Panc1 (cell line): Measurements from ENCODE around the gene GAPVD1. TPM values are rescaled to one million over a fixed set of nuclear protein-coding genes. Genes with fewer than 3 reads are reported as not detected.
"Not testable (repeated sequence)": the region's sequence is repeated elsewhere in the genome, so short reads cannot be mapped to it uniquely, and the experiment has no call there.

Experiments used
- ATAC-seq: fragments of 200-7000 bp; cut with Tn5 transposase; 2 replicates; pipeline ENCODE4 v1.9.1; 2020; ENCODE audit warnings: mild to moderate bottlenecking, moderate library complexity
- BruUV-seq: library from RNA; stranded (reverse); fragments of 400-500 nt; replicated peaks from 2 replicates; lab custom pipeline; 2021; lab: Mats Ljungman, UMichigan
- CTCF ChIA-PET: fragments of 300-600 bp; sonication (Branson Sonifier 250); formaldehyde crosslinking; loops from one replicate; lab custom pipeline; 2022; ENCODE audit warnings: antibody characterized with exemption; lab: Charles Lee
- POLR2A ChIA-PET: fragments of 300-600 bp; sonication (Branson Sonifier 250); formaldehyde crosslinking; loops from one replicate; lab custom pipeline; 2022; ENCODE audit warnings: antibody characterized with exemption; lab: Charles Lee
- DNase-seq: peaks from one replicate; pipeline ENCODE4 v3.0.0-alpha.2; 2010; ENCODE audit warnings: low read depth, low spot score
- H3K27ac ChIP-seq: 2 replicates; pipeline ENCODE4 v1.5.1; 2011; ENCODE audit warnings: mild to moderate bottlenecking, low read length, inconsistent platforms
- H3K27me3 ChIP-seq: fragments of 200-500 bp; sonication (Bioruptor generic); 2 replicates; pipeline ENCODE4 v1.6.0; 2014; ENCODE audit warnings: low read length, inconsistent platforms; ENCODE audit not compliant: control insufficient read depth, insufficient read depth
- H3K36me3 ChIP-seq: fragments of 200-500 bp; sonication (Bioruptor generic); 2 replicates; pipeline ENCODE4 v1.5.1; 2014; ENCODE audit warnings: inconsistent platforms, mild to moderate bottlenecking, low read length, moderate library complexity; ENCODE audit not compliant: control insufficient read depth, insufficient read depth
- H3K4me1 ChIP-seq: 2 replicates; pipeline ENCODE4 v1.5.1; 2011; ENCODE audit warnings: inconsistent platforms, mild to moderate bottlenecking, low read length, moderate library complexity; ENCODE audit not compliant: control insufficient read depth, insufficient read depth
- H3K4me3 ChIP-seq, 2 experiments: 2 replicates each; pipeline ENCODE4 v1.5.1; 2011 to 2012; ENCODE audit warnings: low read depth in 2 of 2, low read length in 2 of 2, mild to moderate bottlenecking in 2 of 2, inconsistent platforms in 1 of 2, moderate library complexity in 1 of 2
- H3K9me3 ChIP-seq: fragments of 200-500 bp; sonication (Bioruptor generic); 2 replicates; pipeline ENCODE4 v1.5.1; 2014; ENCODE audit warnings: low read depth, mild to moderate bottlenecking, inconsistent platforms, low read length, moderate library complexity; ENCODE audit not compliant: control insufficient read depth, insufficient read depth
- POLR2AphosphoS5 ChIP-seq: IDR thresholded peaks from 2 replicates; pipeline ENCODE4 v1.6.1; 2012; ENCODE audit warnings: mild to moderate bottlenecking, low read depth, low read length, moderate library complexity
- SIN3A ChIP-seq: IDR thresholded peaks from 2 replicates; pipeline ENCODE4 v1.6.1; 2012; ENCODE audit warnings: low read depth, mild to moderate bottlenecking, low read length, moderate library complexity, borderline replicate concordance; ENCODE audit not compliant: insufficient read depth
- TCF7L2 ChIP-seq: IDR thresholded peaks from 2 replicates; pipeline ENCODE4 v1.6.1; 2011; ENCODE audit warnings: mild to moderate bottlenecking, low read depth, low read length, inconsistent platforms
- in situ Hi-C: cut with HindIII; loops from 2 replicates; pipeline ENCODE4 v1.10.0; 2016; ENCODE audit warnings: low sequenced_read_pairs, low pct_unique_long_range_greater_than_20kb
- intact Hi-C: fragments of 100-400 bp; cut with micrococcal nuclease; formaldehyde crosslinking; loops from one replicate; pipeline ENCODE4 v1.10.0; 2022; ENCODE audit not compliant: unreplicated experiment
- total RNA-seq: library from RNA; stranded (reverse); gene quantifications from one replicate; pipeline ENCODE4 v1.2.1, GENCODE V29; 2021; ENCODE audit not compliant: unreplicated experiment
- TF ChIP-seq, protein P1 (sequence below), 2 experiments: IDR thresholded peaks; 2 replicates each; pipeline ENCODE4 v1.6.1; 2011 to 2012; ENCODE audit warnings: low read depth in 2 of 2, control low read depth in 1 of 2, low read length in 1 of 2, mild to moderate bottlenecking in 1 of 2, moderate library complexity in 1 of 2; ENCODE audit not compliant: insufficient read depth in 1 of 2
- TF ChIP-seq, protein P2 (sequence below): fragments of 450-650 bp; IDR thresholded peaks from 2 replicates; pipeline ENCODE4 v1.5.1; 2017; ENCODE audit warnings: mild to moderate bottlenecking

The GAPVD1 gene
- total RNA-seq, 1 experiment from 2014 or later = 48.6 TPM

DNA sequence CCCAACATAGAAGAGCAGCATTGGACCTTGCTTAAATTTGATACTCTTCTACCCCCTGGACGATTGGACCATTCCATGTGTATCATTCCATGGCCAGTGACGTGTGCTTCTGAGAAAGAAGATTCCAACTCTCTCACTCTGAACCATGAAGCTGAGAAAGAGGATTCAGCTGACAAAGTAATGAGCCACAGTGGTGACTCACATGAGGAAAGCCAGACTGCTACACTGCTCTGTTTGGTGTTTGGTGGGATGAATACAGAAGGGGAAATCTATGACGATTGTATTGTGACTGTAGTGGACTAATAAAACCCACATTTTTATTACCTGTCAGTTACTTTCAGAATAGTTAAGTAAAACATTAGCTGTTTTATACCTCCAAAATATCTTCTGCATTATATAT, 27.9 kb upstream of the GAPVD1 start:
- ChIA-PET POLR2A (interaction anchor here (0.6 kb wide), 1 partner anchor 84 kb away, joined by 6 read pairs; no protein-coding TSS in a partner anchor), CTCF (no interaction called here)
- no TSS peak for BruUV-seq
- 0 out of 2 replicates have a peak overlapping the region, but pooled peaks have one; percentile 15 for H3K27ac ChIP-seq
- H3K36me3 ChIP-seq = peaks cover 19% of the 10 kb centered on the region; the same call in 1 of the 2 replicates
- in situ Hi-C loops (no loop called here), intact Hi-C loops (no loop called here)
- TF ChIP-seq TCF7L2 (no peak), SIN3A (no peak)
- ATAC-seq (peak; percentile 82), DNase-seq (peak; percentile 79)
- no peaks in the 10 kb centered on the region for H3K27me3 ChIP-seq
- no peaks in the 10 kb centered on the region for H3K9me3 ChIP-seq
- H3K4me1 ChIP-seq = peaks cover 29% of the 10 kb centered on the region
- H3K4me3 ChIP-seq = no peak overlapping the region

DNA sequence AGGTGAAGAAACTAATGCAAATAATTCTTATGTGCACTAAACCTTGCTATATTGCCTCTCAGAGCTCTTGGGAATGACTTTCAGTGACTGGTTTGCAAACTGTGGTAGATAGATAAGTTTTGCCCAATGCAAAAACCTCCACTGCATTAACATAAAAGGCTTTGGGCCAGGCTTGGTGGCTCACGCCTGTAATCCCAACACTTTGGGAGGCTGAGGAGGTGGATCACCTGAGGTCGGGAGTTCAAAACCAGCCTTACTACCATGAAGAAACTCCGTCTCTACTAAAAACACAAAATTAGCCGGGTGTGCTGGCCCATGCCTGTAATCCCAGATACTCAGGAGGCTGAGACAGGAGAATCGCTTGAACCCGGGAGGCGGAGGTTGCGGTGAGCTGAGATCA, 27.5 kb upstream of the GAPVD1 start:
- DNase-seq, in situ Hi-C loops, H3K4me3 ChIP-seq, CTCF ChIA-PET, H3K9me3 ChIP-seq, H3K27me3 ChIP-seq, ATAC-seq, intact Hi-C loops, H3K27ac ChIP-seq, BruUV-seq: not testable (repeated sequence)
- peaks cover 31% of the 10 kb centered on the region for H3K4me1 ChIP-seq
- peaks cover 22% of the 10 kb centered on the region; the same call in 1 of the 2 replicates for H3K36me3 ChIP-seq
- POLR2A ChIA-PET = interaction anchor here (0.6 kb wide), 1 partner anchor 84 kb away, joined by 6 read pairs; no protein-coding TSS in a partner anchor

DNA sequence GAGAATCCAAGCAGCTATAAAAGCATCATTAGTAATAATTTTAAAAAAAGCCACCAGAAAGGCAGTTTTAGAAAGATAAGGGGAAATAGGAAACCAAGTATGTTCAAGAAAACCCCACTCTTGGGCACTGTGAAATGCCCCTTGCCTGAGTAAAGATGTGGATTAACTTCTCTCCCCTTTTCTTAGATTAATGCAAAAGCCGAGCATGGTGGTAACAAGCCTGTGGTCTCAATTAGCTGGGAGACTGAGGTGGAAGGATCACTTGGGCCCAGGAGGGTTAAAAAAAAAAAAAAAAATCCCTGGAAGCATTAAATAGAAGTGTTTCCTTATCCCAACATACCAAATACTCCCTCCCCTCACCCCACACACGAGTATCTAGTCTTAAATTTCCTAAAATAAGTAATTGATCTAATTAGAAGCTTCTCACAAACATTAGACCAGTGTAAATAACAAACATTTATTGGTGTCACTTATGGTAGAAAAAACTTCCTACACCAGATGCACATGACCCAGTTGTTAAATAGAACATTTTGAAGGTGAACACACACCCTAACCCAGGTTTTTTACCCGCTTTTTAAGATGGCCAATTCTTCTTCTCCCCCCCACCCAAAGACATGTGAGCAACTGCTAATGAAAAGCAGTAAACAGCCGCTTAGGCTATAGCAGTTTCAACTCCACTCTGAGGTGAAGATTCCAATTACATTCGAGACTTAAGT, 25.7 kb upstream of the GAPVD1 start:
- ChIA-PET POLR2A (interaction anchor here (0.7 kb wide), 1 partner anchor 93 kb away, joined by 5 read pairs; no protein-coding TSS in a partner anchor), CTCF (interaction anchor here (0.7 kb wide), 1 partner anchor 170 kb away, joined by 6 read pairs; no protein-coding TSS in a partner anchor)
- intact Hi-C loops = no loop called here
- DNase-seq (no peak), ATAC-seq (no peak)
- peaks cover 31% of the 10 kb centered on the region for H3K4me1 ChIP-seq
- peaks cover 31% of the 10 kb centered on the region for H3K36me3 ChIP-seq
- TF ChIP-seq SIN3A = no peak
- no peak for TF ChIP-seq TCF7L2
- TF ChIP-seq, protein P1, sequence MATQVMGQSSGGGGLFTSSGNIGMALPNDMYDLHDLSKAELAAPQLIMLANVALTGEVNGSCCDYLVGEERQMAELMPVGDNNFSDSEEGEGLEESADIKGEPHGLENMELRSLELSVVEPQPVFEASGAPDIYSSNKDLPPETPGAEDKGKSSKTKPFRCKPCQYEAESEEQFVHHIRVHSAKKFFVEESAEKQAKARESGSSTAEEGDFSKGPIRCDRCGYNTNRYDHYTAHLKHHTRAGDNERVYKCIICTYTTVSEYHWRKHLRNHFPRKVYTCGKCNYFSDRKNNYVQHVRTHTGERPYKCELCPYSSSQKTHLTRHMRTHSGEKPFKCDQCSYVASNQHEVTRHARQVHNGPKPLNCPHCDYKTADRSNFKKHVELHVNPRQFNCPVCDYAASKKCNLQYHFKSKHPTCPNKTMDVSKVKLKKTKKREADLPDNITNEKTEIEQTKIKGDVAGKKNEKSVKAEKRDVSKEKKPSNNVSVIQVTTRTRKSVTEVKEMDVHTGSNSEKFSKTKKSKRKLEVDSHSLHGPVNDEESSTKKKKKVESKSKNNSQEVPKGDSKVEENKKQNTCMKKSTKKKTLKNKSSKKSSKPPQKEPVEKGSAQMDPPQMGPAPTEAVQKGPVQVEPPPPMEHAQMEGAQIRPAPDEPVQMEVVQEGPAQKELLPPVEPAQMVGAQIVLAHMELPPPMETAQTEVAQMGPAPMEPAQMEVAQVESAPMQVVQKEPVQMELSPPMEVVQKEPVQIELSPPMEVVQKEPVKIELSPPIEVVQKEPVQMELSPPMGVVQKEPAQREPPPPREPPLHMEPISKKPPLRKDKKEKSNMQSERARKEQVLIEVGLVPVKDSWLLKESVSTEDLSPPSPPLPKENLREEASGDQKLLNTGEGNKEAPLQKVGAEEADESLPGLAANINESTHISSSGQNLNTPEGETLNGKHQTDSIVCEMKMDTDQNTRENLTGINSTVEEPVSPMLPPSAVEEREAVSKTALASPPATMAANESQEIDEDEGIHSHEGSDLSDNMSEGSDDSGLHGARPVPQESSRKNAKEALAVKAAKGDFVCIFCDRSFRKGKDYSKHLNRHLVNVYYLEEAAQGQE (IDR thresholded peaks at IDR 0.05; ENCODE audit: insufficient read depth in 1 of 2, low read depth in 2 of 2, low read length in 1 of 2) = no peak
- TF ChIP-seq, protein P2, sequence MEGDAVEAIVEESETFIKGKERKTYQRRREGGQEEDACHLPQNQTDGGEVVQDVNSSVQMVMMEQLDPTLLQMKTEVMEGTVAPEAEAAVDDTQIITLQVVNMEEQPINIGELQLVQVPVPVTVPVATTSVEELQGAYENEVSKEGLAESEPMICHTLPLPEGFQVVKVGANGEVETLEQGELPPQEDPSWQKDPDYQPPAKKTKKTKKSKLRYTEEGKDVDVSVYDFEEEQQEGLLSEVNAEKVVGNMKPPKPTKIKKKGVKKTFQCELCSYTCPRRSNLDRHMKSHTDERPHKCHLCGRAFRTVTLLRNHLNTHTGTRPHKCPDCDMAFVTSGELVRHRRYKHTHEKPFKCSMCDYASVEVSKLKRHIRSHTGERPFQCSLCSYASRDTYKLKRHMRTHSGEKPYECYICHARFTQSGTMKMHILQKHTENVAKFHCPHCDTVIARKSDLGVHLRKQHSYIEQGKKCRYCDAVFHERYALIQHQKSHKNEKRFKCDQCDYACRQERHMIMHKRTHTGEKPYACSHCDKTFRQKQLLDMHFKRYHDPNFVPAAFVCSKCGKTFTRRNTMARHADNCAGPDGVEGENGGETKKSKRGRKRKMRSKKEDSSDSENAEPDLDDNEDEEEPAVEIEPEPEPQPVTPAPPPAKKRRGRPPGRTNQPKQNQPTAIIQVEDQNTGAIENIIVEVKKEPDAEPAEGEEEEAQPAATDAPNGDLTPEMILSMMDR = no peak
- no peak for TF ChIP-seq POLR2AphosphoS5
- peak overlapping the region; percentile 89 to 95 for H3K4me3 ChIP-seq
- no peaks in the 10 kb centered on the region for H3K27me3 ChIP-seq
- in situ Hi-C loops = no loop called here
- no peaks in the 10 kb centered on the region for H3K9me3 ChIP-seq
- BruUV-seq = no TSS peak
- H3K27ac ChIP-seq = no peak overlapping the region

DNA sequence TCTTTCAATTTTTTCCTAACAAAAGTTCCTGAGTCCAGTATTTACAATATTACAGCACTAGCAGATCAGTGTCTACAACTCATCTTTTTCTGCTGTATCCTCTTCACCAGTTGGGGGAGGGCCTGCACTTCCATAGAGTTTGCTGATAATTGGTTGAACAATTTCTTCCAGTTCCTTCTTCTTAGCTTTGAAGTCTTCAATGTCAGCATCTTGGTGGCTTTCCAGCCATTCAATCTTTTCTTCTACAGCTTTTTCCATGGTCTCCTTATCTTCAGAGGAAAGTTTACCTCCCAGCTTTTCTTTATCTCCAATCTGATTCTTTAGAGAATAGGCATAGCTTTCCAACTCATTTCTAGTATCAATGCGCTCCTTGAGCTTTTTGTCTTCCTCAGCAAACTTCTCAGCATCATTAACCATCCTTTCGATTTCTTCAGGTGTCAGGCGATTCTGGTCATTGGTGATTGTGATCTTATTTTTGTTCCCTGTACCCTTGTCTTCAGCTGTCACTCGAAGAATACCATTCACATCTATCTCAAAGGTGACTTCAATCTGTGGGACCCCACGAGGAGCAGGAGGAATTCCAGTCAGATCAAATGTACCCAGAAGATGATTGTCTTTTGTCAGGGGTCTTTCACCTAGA, 25.0 kb upstream of the GAPVD1 start:
- H3K9me3 ChIP-seq, H3K27me3 ChIP-seq, intact Hi-C loops, in situ Hi-C loops, DNase-seq, H3K27ac ChIP-seq, CTCF ChIA-PET, POLR2A ChIA-PET, ATAC-seq: not testable (repeated sequence)
- peaks cover 34% of the 10 kb centered on the region for H3K36me3 ChIP-seq
- BruUV-seq = TSS peak; percentile 75
- peaks cover 31% of the 10 kb centered on the region for H3K4me1 ChIP-seq
- peak overlapping the region; percentile 89 to 95 for H3K4me3 ChIP-seq
